Chondrocyte (in vitro differentiated cells): ENCODE data around the gene ATPAF1. TPM values are rescaled to one million over a fixed set of nuclear protein-coding genes. Genes with fewer than 3 reads are reported as not detected.
"Not testable (repeated sequence)": the region's sequence is repeated elsewhere in the genome, so short reads cannot be mapped to it uniquely, and the experiment has no call there.

ENCODE experiments used
- DNase-seq: peaks from one replicate; pipeline ENCODE4 v3.0.0; 2021; ENCODE audit warnings: mixed read lengths, low spot score
- H3K27ac Mint-ChIP-seq: one replicate; pipeline ENCODE4 v1.8.0; 2021; ENCODE audit warnings: mild to moderate bottlenecking, moderate library complexity, mixed read lengths; ENCODE audit not compliant: unreplicated experiment
- H3K27me3 Mint-ChIP-seq: 2 replicates; pipeline ENCODE4 v1.8.0; 2021; ENCODE audit warnings: low read depth, mixed read lengths
- H3K36me3 Mint-ChIP-seq: 2 replicates; pipeline ENCODE4 v1.8.0; 2021; ENCODE audit warnings: low read depth, mixed read lengths
- H3K4me1 Mint-ChIP-seq: 2 replicates; pipeline ENCODE4 v1.8.0; 2021; ENCODE audit warnings: low read depth, mild to moderate bottlenecking, mixed read lengths
- H3K4me3 Mint-ChIP-seq: one replicate; pipeline ENCODE4 v1.8.0; 2021; ENCODE audit warnings: mild to moderate bottlenecking, moderate library complexity, mixed read lengths; ENCODE audit not compliant: unreplicated experiment
- H3K9me3 Mint-ChIP-seq: 2 replicates; pipeline ENCODE4 v1.8.0; 2021; ENCODE audit warnings: low read depth, mixed read lengths
- total RNA-seq: library from RNA; stranded (reverse); gene quantifications from 3 replicates; pipeline ENCODE4 v1.2.1, GENCODE V29; 2021
- TF ChIP-seq, protein P1 (sequence below): fragments of 200-600 bp; sonication (generic); IDR thresholded peaks from 2 replicates; pipeline ENCODE4 v1.5.0; 2021; ENCODE audit warnings: antibody characterized with exemption, mild to moderate bottlenecking, moderate library complexity

The ATPAF1 gene
- total RNA-seq, 1 donor from 2014 or later, result 22.9 TPM

DNA sequence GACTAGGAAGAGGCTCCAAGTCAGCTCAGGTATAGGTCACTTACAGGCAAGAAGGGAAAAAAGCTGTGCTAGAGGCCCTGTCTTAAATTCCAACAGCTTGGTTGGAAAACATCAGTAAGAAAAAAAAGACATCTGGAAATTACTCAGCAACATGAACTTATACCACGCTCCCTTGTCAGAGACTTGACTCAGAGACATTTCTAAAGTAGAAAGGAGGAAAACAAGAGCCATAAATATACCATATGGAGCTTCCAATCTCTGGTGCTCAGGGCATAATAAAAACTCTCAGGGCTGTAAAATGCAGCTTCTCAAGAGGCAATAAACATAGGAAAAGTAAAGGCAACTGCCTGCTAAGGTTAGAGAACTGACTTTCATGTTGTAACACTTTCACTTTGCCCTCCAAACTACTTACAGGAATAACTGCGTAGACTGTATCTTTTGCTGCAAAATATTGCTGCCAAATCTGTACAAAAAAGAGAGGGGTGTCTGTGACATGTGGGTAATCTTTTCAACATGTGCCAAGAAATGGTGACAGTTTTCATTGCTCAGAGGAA, 14.7 kb downstream of the ATPAF1 start:
- H3K9me3 Mint-ChIP-seq, result peaks cover 18% of the 10 kb centered on the region
- peaks cover 4% of the 10 kb centered on the region for H3K4me1 Mint-ChIP-seq
- H3K4me3 Mint-ChIP-seq, result no peak overlapping the region
- TF ChIP-seq, protein P1, sequence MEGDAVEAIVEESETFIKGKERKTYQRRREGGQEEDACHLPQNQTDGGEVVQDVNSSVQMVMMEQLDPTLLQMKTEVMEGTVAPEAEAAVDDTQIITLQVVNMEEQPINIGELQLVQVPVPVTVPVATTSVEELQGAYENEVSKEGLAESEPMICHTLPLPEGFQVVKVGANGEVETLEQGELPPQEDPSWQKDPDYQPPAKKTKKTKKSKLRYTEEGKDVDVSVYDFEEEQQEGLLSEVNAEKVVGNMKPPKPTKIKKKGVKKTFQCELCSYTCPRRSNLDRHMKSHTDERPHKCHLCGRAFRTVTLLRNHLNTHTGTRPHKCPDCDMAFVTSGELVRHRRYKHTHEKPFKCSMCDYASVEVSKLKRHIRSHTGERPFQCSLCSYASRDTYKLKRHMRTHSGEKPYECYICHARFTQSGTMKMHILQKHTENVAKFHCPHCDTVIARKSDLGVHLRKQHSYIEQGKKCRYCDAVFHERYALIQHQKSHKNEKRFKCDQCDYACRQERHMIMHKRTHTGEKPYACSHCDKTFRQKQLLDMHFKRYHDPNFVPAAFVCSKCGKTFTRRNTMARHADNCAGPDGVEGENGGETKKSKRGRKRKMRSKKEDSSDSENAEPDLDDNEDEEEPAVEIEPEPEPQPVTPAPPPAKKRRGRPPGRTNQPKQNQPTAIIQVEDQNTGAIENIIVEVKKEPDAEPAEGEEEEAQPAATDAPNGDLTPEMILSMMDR, result no peak
- no peak overlapping the region for H3K27ac Mint-ChIP-seq
- no peaks in the 10 kb centered on the region for H3K27me3 Mint-ChIP-seq
- DNase-seq, result no peak
- peaks cover 46% of the 10 kb centered on the region for H3K36me3 Mint-ChIP-seq

DNA sequence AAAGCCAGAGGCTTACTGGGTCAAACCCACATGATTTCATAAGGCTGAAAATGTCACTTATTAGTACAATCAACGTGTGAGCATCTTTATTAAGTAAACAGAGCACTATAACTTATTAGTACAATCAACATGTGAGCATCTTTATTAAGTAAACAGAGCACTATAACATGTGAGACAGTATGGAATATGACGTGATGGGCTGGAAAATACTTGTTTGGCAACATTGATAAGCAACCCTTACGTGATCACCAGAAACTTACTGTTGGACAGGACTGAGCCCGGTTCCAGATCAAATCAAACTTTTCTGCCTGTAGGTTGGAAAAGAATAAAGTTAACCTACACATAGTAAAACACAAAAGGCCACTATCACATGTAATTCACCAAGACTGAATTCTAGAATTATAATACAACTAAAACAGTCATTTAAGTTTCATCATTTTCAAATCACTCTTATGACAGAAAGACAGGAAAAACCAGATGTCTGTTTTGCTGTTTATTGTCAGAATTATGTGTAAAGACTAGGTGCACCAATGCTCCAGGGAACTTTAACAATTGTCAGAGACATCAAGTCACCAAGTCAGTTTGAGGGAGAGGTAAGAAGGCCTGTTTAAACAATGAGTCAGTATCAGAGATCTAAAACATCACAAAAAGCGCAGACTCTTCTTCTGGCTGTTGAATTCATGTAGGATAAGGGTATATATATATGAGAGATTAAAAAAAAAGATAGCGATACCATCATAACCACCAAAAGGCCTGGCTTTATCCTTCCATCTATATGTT, 15.7 kb downstream of the ATPAF1 start:
- TF ChIP-seq, protein P1, result no peak
- H3K9me3 Mint-ChIP-seq, result peaks cover 21% of the 10 kb centered on the region
- peaks cover 4% of the 10 kb centered on the region for H3K4me1 Mint-ChIP-seq
- H3K36me3 Mint-ChIP-seq, result peaks cover 43% of the 10 kb centered on the region
- H3K27me3 Mint-ChIP-seq, result no peaks in the 10 kb centered on the region
- no peak for DNase-seq
- H3K27ac Mint-ChIP-seq, result no peak overlapping the region
- H3K4me3 Mint-ChIP-seq, result no peak overlapping the region

DNA sequence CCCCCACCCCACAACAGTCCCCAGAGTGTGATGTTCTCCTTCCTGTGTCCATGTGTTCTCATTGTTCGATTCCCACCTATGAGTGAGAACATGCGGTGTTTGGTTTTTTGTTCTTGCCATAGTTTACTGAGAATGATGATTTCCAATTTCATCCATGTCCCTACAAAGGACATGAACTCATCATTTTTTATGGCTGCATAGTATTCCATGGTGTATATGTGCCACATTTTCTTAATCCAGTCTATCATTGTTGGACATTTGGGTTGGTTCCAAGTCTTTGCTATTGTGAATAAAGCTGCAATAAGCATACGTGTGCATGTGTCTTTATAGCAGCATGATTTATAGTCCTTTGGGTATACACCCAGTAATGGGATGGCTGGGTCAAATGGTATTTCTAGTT, 17.0 kb downstream of the ATPAF1 start:
- H3K4me3 Mint-ChIP-seq, H3K27ac Mint-ChIP-seq, DNase-seq, H3K27me3 Mint-ChIP-seq, H3K4me1 Mint-ChIP-seq: not testable (repeated sequence)
- Mint-ChIP-seq H3K9me3 (peaks cover 22% of the 10 kb centered on the region), H3K36me3 (peaks cover 47% of the 10 kb centered on the region)

DNA sequence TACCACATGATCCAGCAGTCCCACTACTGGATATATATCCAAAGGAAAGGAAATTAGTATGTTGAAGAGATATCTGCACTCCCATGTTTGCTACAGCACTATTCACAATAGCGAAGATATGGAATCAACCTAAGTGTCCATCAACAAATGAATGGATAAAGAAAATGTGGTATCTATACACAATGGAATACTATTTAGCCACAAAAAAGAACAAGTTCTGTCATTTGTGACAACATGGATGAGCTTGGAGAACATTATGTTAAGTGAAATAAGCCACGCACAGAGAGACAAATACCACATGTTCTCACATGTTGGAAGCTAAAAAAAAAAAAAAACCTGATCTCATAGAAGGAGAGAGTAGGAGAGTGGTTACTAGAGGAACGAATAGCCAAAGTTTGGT, 17.7 kb downstream of the ATPAF1 start:
- DNase-seq, result no peak
- H3K27ac Mint-ChIP-seq, result no peak overlapping the region
- peaks cover 4% of the 10 kb centered on the region for H3K4me1 Mint-ChIP-seq
- H3K4me3 Mint-ChIP-seq, result no peak overlapping the region
- peaks cover 22% of the 10 kb centered on the region for H3K9me3 Mint-ChIP-seq
- H3K27me3 Mint-ChIP-seq, result no peaks in the 10 kb centered on the region
- TF ChIP-seq, protein P1, result no peak
- H3K36me3 Mint-ChIP-seq, result peaks cover 40% of the 10 kb centered on the region

DNA sequence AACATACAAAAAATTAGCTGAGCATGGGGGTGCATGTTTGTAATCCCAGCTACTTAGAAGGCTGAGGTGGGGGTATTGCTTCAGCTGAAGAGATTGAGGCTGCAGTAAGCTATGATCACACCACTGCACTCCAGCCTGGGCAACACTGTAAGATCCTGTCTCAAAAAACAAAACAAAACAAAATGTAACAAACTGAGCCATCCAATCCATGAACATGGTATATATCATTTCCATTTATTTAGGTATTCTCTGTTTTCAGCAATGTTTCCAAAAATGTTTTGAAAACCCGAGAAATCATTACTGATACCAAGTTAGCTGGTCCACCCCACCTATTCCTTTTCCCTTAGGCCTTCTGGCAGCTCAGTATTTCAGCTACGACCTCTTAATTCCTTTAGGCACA, 18.4 kb downstream of the ATPAF1 start:
- no peaks in the 10 kb centered on the region for H3K27me3 Mint-ChIP-seq
- DNase-seq, result no peak
- TF ChIP-seq, protein P1, result no peak
- no peak overlapping the region for H3K27ac Mint-ChIP-seq
- H3K4me1 Mint-ChIP-seq, result peaks cover 4% of the 10 kb centered on the region
- no peak overlapping the region for H3K4me3 Mint-ChIP-seq
- H3K36me3 Mint-ChIP-seq, result peaks cover 36% of the 10 kb centered on the region
- peaks cover 18% of the 10 kb centered on the region for H3K9me3 Mint-ChIP-seq

DNA sequence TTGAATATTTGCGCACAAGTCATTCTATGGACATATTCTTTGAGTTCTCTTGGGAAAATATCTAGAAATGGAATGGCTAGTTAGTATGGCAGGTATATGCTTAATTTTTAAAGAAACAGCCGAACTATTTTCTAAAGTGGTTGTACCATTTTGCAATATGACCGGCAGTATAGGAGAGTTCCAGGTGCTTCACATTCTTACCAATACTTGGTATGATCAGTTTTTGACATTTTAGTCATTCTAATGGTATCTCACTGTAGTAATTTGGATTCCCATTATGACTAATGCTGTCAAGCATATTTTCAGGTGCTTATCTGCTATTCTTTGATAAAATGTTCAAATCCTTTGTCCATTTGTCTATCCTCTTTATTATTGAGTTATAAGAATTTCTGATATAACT, 20.6 kb downstream of the ATPAF1 start:
- Mint-ChIP-seq H3K4me1 (peaks cover 15% of the 10 kb centered on the region), H3K27me3 (no peaks in the 10 kb centered on the region), H3K9me3 (peaks cover 16% of the 10 kb centered on the region), H3K36me3 (peaks cover 33% of the 10 kb centered on the region), H3K27ac (no peak overlapping the region), H3K4me3 (no peak overlapping the region)
- TF ChIP-seq, protein P1, result no peak
- no peak for DNase-seq
